ENCODE data around the gene SLC2A3.
"Not testable (repeated sequence)": the region's sequence is repeated elsewhere in the genome, so short reads cannot be mapped to it uniquely, and the experiment has no call there.

The SLC2A3 gene

GRCh38 chr12:7935590-7936581 is at the start of gene SLC2A3:
SLC2A3 (minus strand) TSS chr12:7936187; CDS start chr12:7936034, 153 bp downstream.
- DNase-seq (ENCODE audit: low read depth) = peak; percentile 66

- DNase-seq (ENCODE audit: low read depth) = no peak
These were observed 48.9 kb upstream of the SLC2A3 start for GRCh38 chr12:7984900-7985299.

GRCh38 chr12:7983460-7983859 is 47.5 kb upstream of the SLC2A3 start:
- not testable (repeated sequence) for DNase-seq (ENCODE audit: low read depth)

- not testable (repeated sequence) for DNase-seq (ENCODE audit: low read depth)
These were observed 47.0 kb upstream of the SLC2A3 start for GRCh38 chr12:7983019-7983418.

- DNase-seq (ENCODE audit: low read depth) = not testable (repeated sequence)
These were observed 46.3 kb upstream of the SLC2A3 start for GRCh38 chr12:7982332-7982735.

GRCh38 chr12:7981446-7981845 is 45.5 kb upstream of the SLC2A3 start:
- DNase-seq (ENCODE audit: low read depth) = no peak

GRCh38 chr12:7977351-7978124 is 41.6 kb upstream of the SLC2A3 start:
- DNase-seq (ENCODE audit: low read depth) = not testable (repeated sequence)

GRCh38 chr12:7973457-7973825 is 37.5 kb upstream of the SLC2A3 start:
- no peak for DNase-seq (ENCODE audit: low read depth)

GRCh38 chr12:7972734-7973456 is 36.9 kb upstream of the SLC2A3 start:
- no peak for DNase-seq (ENCODE audit: low read depth)

- not testable (repeated sequence) for DNase-seq (ENCODE audit: low read depth)
These were observed 36.3 kb upstream of the SLC2A3 start for GRCh38 chr12:7972269-7972668.

GRCh38 chr12:7971765-7972164 is 35.8 kb upstream of the SLC2A3 start:
- DNase-seq (ENCODE audit: low read depth) = not testable (repeated sequence)

GRCh38 chr12:7970475-7971252 is 34.7 kb upstream of the SLC2A3 start:
- peak; percentile 74 for DNase-seq (ENCODE audit: low read depth)

- no peak for DNase-seq (ENCODE audit: low read depth)
These were observed 30.6 kb upstream of the SLC2A3 start for GRCh38 chr12:7966563-7966962.

GRCh38 chr12:7964669-7965068 is 28.7 kb upstream of the SLC2A3 start:
- not testable (repeated sequence) for DNase-seq (ENCODE audit: low read depth)

- no peak for DNase-seq (ENCODE audit: low read depth)
These were observed 25.6 kb upstream of the SLC2A3 start for GRCh38 chr12:7961395-7962178.

- DNase-seq (ENCODE audit: low read depth) = peak; percentile 50
These were observed 23.7 kb upstream of the SLC2A3 start for GRCh38 chr12:7959701-7960121.

- no peak for DNase-seq (ENCODE audit: low read depth)
These were observed 23.3 kb upstream of the SLC2A3 start for GRCh38 chr12:7959278-7959677.

GRCh38 chr12:7954877-7955276 is 18.9 kb upstream of the SLC2A3 start:
- not testable (repeated sequence) for DNase-seq (ENCODE audit: low read depth)

- DNase-seq (ENCODE audit: low read depth) = not testable (repeated sequence)
These were observed 18.4 kb upstream of the SLC2A3 start for GRCh38 chr12:7954418-7954817.

GRCh38 chr12:7953912-7954311 is 17.9 kb upstream of the SLC2A3 start:
- DNase-seq (ENCODE audit: low read depth) = not testable (repeated sequence)
